OCI-LY3 (cell line): ENCODE results near the gene MTMR3.

Source experiments
- H2AFZ ChIP-seq: fragments of 200-600, 300-600 bp; shearing (Covaris generic); 2 replicates; pipeline ENCODE4 v1.6.0; 2014; ENCODE audit warnings: antibody characterized with exemption, low read depth, low read length
- H3K27ac ChIP-seq: fragments of 200-600, 300-600 bp; sonication (generic); 2 replicates; pipeline ENCODE4 v1.5.1; 2014; ENCODE audit warnings: mild to moderate bottlenecking, low read length, moderate library complexity, mixed read lengths
- H3K27me3 ChIP-seq: fragments of 200-600, 300-600 bp; sonication (generic); 2 replicates; pipeline ENCODE4 v1.6.1; 2014; ENCODE audit warnings: low read depth, low read length, mixed read lengths
- H3K36me3 ChIP-seq: fragments of 200-600, 300-600 bp; sonication (generic); replicated peaks from 2 replicates; pipeline ENCODE3; 2014; ENCODE audit warnings: low read depth, low read length, mixed read lengths
- H3K4me1 ChIP-seq: fragments of 300-600, 200-600 bp; sonication (generic); 2 replicates; pipeline ENCODE4 v1.6.1; 2014; ENCODE audit warnings: low read length, mixed read lengths
- H3K4me2 ChIP-seq: fragments of 200-600, 300-600 bp; sonication (generic); 2 replicates; pipeline ENCODE4 v1.6.1; 2014; ENCODE audit warnings: low read length, mixed read lengths
- H3K4me3 ChIP-seq: fragments of 300-600, 200-600 bp; sonication (generic); 2 replicates; pipeline ENCODE4 v1.5.1; 2014; ENCODE audit warnings: antibody characterized with exemption, mild to moderate bottlenecking, low read length, moderate library complexity
- H3K79me2 ChIP-seq: fragments of 300-600, 200-600 bp; shearing (Covaris generic); 2 replicates; pipeline ENCODE4 v1.6.1; 2014; ENCODE audit warnings: mild to moderate bottlenecking, low read length, mixed read lengths
- H3K9ac ChIP-seq: fragments of 300-600, 200-600 bp; shearing (Covaris generic); 2 replicates; pipeline ENCODE4 v1.6.0; 2014; ENCODE audit warnings: mild to moderate bottlenecking, low read length, moderate library complexity
- H3K9me3 ChIP-seq: fragments of 200-600, 300-600 bp; shearing (Covaris generic); 2 replicates; pipeline ENCODE4 v1.6.1; 2014; ENCODE audit warnings: low read length, mixed read lengths; ENCODE audit not compliant: insufficient read depth
- H4K20me1 ChIP-seq: fragments of 200-600, 300-600 bp; sonication (generic); 2 replicates; pipeline ENCODE4 v1.6.1; 2016; ENCODE audit warnings: low read length, mixed read lengths; ENCODE audit not compliant: insufficient read depth
- CTCF ChIP-seq: fragments of 200-600, 300-600 bp; sonication (generic); IDR thresholded peaks from 2 replicates; pipeline ENCODE4 v1.5.1; 2014; ENCODE audit warnings: antibody characterized with exemption, low read length, low read depth
- EZH2phosphoT487 ChIP-seq: fragments of 200-600 bp; shearing (Covaris generic); IDR thresholded peaks from 2 replicates; pipeline ENCODE4 v1.6.1; 2018; ENCODE audit warnings: antibody characterized with exemption, mixed run types, low read depth

The MTMR3 gene

GRCh38 chr22:29956680-29957079 is 73.7 kb downstream of the MTMR3 start:
- no peaks in the 10 kb centered on the region for H3K36me3 ChIP-seq
- TF ChIP-seq CTCF (no peak), EZH2phosphoT487 (no peak)

GRCh38 chr22:29958170-29958569 is 75.2 kb downstream of the MTMR3 start:
- H3K79me2 ChIP-seq = no peaks in the 10 kb centered on the region
- no peak overlapping the region for H3K27ac ChIP-seq
- no peak for TF ChIP-seq CTCF
- TF ChIP-seq EZH2phosphoT487 = no peak
- H3K36me3 ChIP-seq = no peaks in the 10 kb centered on the region
- no peaks in the 10 kb centered on the region for H3K27me3 ChIP-seq
- H3K4me3 ChIP-seq = no peak overlapping the region
- no peaks in the 10 kb centered on the region for H3K4me1 ChIP-seq
- H2AFZ ChIP-seq = no peak overlapping the region
- no peak overlapping the region for H3K4me2 ChIP-seq
- peaks cover 12% of the 10 kb centered on the region for H4K20me1 ChIP-seq
- H3K9me3 ChIP-seq = no peaks in the 10 kb centered on the region
- no peak overlapping the region for H3K9ac ChIP-seq

More at GRCh38 chr22:29956680-29957079, 73.7 kb downstream of the MTMR3 start:
- Histone ChIP-seq H3K9ac (no peak overlapping the region), H3K4me1 (no peaks in the 10 kb centered on the region), H3K9me3 (no peaks in the 10 kb centered on the region), H4K20me1 (peaks cover 12% of the 10 kb centered on the region), H3K27me3 (no peaks in the 10 kb centered on the region), H2AFZ (no peak overlapping the region), H3K4me3 (no peak overlapping the region), H3K27ac (no peak overlapping the region), H3K4me2 (no peak overlapping the region), H3K79me2 (no peaks in the 10 kb centered on the region)

- Histone ChIP-seq H3K79me2 (no peaks in the 10 kb centered on the region), H2AFZ (no peak overlapping the region), H3K9ac (no peak overlapping the region), H3K9me3 (no peaks in the 10 kb centered on the region), H3K27ac (no peak overlapping the region), H3K4me3 (no peak overlapping the region), H4K20me1 (peaks cover 3% of the 10 kb centered on the region; the same call in 1 of the 2 replicates), H3K27me3 (no peaks in the 10 kb centered on the region), H3K4me1 (no peaks in the 10 kb centered on the region), H3K36me3 (no peaks in the 10 kb centered on the region), H3K4me2 (no peak overlapping the region)
- no peak for TF ChIP-seq CTCF
- no peak for TF ChIP-seq EZH2phosphoT487
Measured at GRCh38 chr22:29964776-29965175, 81.8 kb downstream of the MTMR3 start.

- H3K9ac ChIP-seq = no peak overlapping the region
- no peak overlapping the region for H3K4me3 ChIP-seq
- TF ChIP-seq EZH2phosphoT487 = no peak
- no peak for TF ChIP-seq CTCF
- H3K27ac ChIP-seq = no peak overlapping the region
- no peak overlapping the region for H2AFZ ChIP-seq
- no peak overlapping the region for H3K4me2 ChIP-seq
- no peaks in the 10 kb centered on the region for H3K27me3 ChIP-seq
- no peaks in the 10 kb centered on the region for H3K4me1 ChIP-seq
- no peaks in the 10 kb centered on the region for H4K20me1 ChIP-seq
- no peaks in the 10 kb centered on the region for H3K9me3 ChIP-seq
- H3K36me3 ChIP-seq = no peaks in the 10 kb centered on the region
- H3K79me2 ChIP-seq = no peaks in the 10 kb centered on the region
Measured at GRCh38 chr22:29967461-29967860, 84.5 kb downstream of the MTMR3 start.
